OCI-LY7 (cell line): ENCODE data around the gene SLFN12L. TPM values are rescaled to one million over a fixed set of nuclear protein-coding genes. Genes with fewer than 3 reads are reported as not detected.
A peak's percentile ranks its signal among the peaks of the same experiment; 100 is the strongest.

ENCODE experiments used
- BruUV-seq: library from RNA; stranded (reverse); fragments of 400-500 nt; replicated peaks from 2 replicates; lab custom pipeline; 2021; lab: Mats Ljungman, UMichigan
- CTCF ChIA-PET: fragments of 300-600 bp; sonication (Branson Sonifier 250); formaldehyde crosslinking; loops from one replicate; lab custom pipeline; 2022; ENCODE audit warnings: antibody characterized with exemption; ENCODE audit not compliant: unreplicated experiment; lab: Charles Lee
- POLR2A ChIA-PET: fragments of 300-600 bp; sonication (Branson Sonifier 250); formaldehyde crosslinking; loops from one replicate; lab custom pipeline; 2022; ENCODE audit warnings: antibody characterized with exemption; lab: Charles Lee
- DNase-seq: peaks from one replicate; pipeline ENCODE4 v3.0.0-alpha.2; 2015; ENCODE audit warnings: low spot score
- H2AFZ ChIP-seq: fragments of 200-600 bp; sonication (generic), shearing (Covaris generic); 2 replicates; pipeline ENCODE4 v1.6.1; 2014; ENCODE audit warnings: mild to moderate bottlenecking, antibody characterized with exemption, low read length, moderate library complexity
- H3K27ac ChIP-seq: fragments of 200-600 bp; sonication (generic); 2 replicates; pipeline ENCODE4 v1.5.1; 2014; ENCODE audit warnings: mixed run types, low read depth, mild to moderate bottlenecking, moderate library complexity, low read length, inconsistent platforms; ENCODE audit not compliant: poor library complexity, severe bottlenecking
- H3K36me3 ChIP-seq: fragments of 200-600 bp; sonication (generic); 2 replicates; pipeline ENCODE4 v1.6.1; 2014; ENCODE audit warnings: mild to moderate bottlenecking, antibody characterized with exemption, low read length, moderate library complexity, mixed read lengths; ENCODE audit not compliant: insufficient read depth
- H3K4me1 ChIP-seq: fragments of 200-600 bp; sonication (generic); 2 replicates; pipeline ENCODE4 v1.5.1; 2014; ENCODE audit warnings: mild to moderate bottlenecking, low read length; ENCODE audit not compliant: insufficient read depth, poor library complexity, severe bottlenecking
- H3K4me2 ChIP-seq: fragments of 200-600 bp; sonication (generic); 2 replicates; pipeline ENCODE4 v1.6.1; 2014; ENCODE audit warnings: mild to moderate bottlenecking, low read length
- H3K4me3 ChIP-seq: fragments of 200-600 bp; sonication (generic); 2 replicates; pipeline ENCODE4 v1.5.1; 2014; ENCODE audit warnings: mild to moderate bottlenecking, low read depth, low read length; ENCODE audit not compliant: poor library complexity, severe bottlenecking
- H3K79me2 ChIP-seq: fragments of 200-600 bp; sonication (generic); 2 replicates; pipeline ENCODE4 v1.6.1; 2016; ENCODE audit warnings: low read depth, mild to moderate bottlenecking, low read length, moderate library complexity, mixed read lengths; ENCODE audit not compliant: insufficient read depth
- H3K9me2 ChIP-seq: fragments of 200-600 bp; sonication (generic); 2 replicates; pipeline ENCODE4 v1.6.1; 2016; ENCODE audit warnings: mild to moderate bottlenecking, low read length, mixed read lengths; ENCODE audit not compliant: insufficient read depth
- H3K9me3 ChIP-seq: fragments of 200-600 bp; sonication (generic); 2 replicates; pipeline ENCODE4 v1.6.1; 2014; ENCODE audit warnings: mild to moderate bottlenecking, mixed run types, low read length, mixed read lengths
- H4K20me1 ChIP-seq: fragments of 200-600 bp; sonication (generic); 2 replicates; pipeline ENCODE4 v1.6.1; 2014; ENCODE audit warnings: mild to moderate bottlenecking, antibody characterized with exemption, low read length, moderate library complexity, mixed read lengths; ENCODE audit not compliant: insufficient read depth
- CTCF ChIP-seq: fragments of 200-600 bp; sonication (generic); conservative IDR thresholded peaks from 2 replicates; pipeline ENCODE4 v1.5.1; 2014; ENCODE audit warnings: mild to moderate bottlenecking, antibody characterized with exemption, low read length, moderate library complexity, mixed read lengths
- EZH2phosphoT487 ChIP-seq: fragments of 200-600 bp; sonication (generic); IDR thresholded peaks from 2 replicates; pipeline ENCODE4 v1.6.1; 2018; ENCODE audit warnings: low read depth, borderline replicate concordance, mild to moderate bottlenecking, mixed run types, antibody characterized with exemption, low read length, moderate library complexity, mixed read lengths
- intact Hi-C: fragments of 100-400 bp; cut with micrococcal nuclease; formaldehyde crosslinking; loops from one replicate; pipeline ENCODE4 v1.10.0; 2022; ENCODE audit not compliant: unreplicated experiment
- total RNA-seq, 2 experiments: library from RNA; depleted of rRNA in 1 of 2; stranded (reverse); fragments of >200 nt in 1 of 2; shearing (Covaris generic) in 1 of 2; gene quantifications; 2 replicates each; pipeline ENCODE4 v1.2.3, GENCODE V29; 2014 to 2022

The SLFN12L gene
- total RNA-seq, 2 experiments from 2014 or later = not detected

GRCh38 chr17:35578197-35578928, 40.9 kb upstream of the SLFN12L start, which contains the start of gene PEX12:
Gene PEX12, minus strand, starts transcription at chr17:35578571. Its CDS starts 550 bp downstream, at chr17:35578021.
- Histone ChIP-seq H2AFZ (peak within 1 kb of the TSS; percentile 86; the same call in 1 of the 2 replicates), H3K27ac (peak within 1 kb of the TSS; percentile 77), H3K4me2 (peak within 1 kb of the TSS; percentile 93), H3K9me2 (no peaks in the 10 kb centered on the region), H3K36me3 (peaks cover 26% of the 10 kb centered on the region), H3K4me1 (peaks cover 23% of the 10 kb centered on the region), H3K79me2 (peaks cover 3% of the 10 kb centered on the region; the same call in 1 of the 2 replicates), H4K20me1 (no peaks in the 10 kb centered on the region), H3K4me3 (peak within 1 kb of the TSS; percentile 78), H3K9me3 (no peaks in the 10 kb centered on the region)
- ChIA-PET POLR2A (interaction anchor here (0.5 to 2.7 kb wide), 4 partner anchors 10 to 230 kb away, joined by 3 to 53 read pairs (median 16); partner anchors contain the start of genes AP2B1 and TAF15), CTCF (interaction anchor here (1.4 kb wide), 1 partner anchor 8 kb away, joined by 5 read pairs; the partner anchor contains the start of gene AP2B1)
- intact Hi-C loops = loop anchor here (1.0 kb wide), 1 partner anchor 9 kb away; the partner anchor contains the start of gene AP2B1
- BruUV-seq = no TSS peak
- TF ChIP-seq EZH2phosphoT487 (no peak), CTCF (no peak)
- DNase-seq = peak; percentile 95

- DNase-seq = no peak
- Histone ChIP-seq H3K4me3 (peak overlapping the region; percentile 78), H3K9me2 (no peaks in the 10 kb centered on the region), H3K4me1 (peaks cover 23% of the 10 kb centered on the region), H4K20me1 (no peaks in the 10 kb centered on the region), H2AFZ (peak overlapping the region; percentile 86; the same call in 1 of the 2 replicates), H3K27ac (peak overlapping the region; percentile 77), H3K9me3 (no peaks in the 10 kb centered on the region), H3K79me2 (peaks cover 3% of the 10 kb centered on the region; the same call in 1 of the 2 replicates), H3K36me3 (peaks cover 29% of the 10 kb centered on the region), H3K4me2 (peak overlapping the region; percentile 93)
- ChIA-PET POLR2A (interaction anchor here (2.0 to 2.7 kb wide), 2 partner anchors 10 to 12 kb away, joined by 28 to 53 read pairs; partner anchors contain the start of gene AP2B1), CTCF (interaction anchor here (1.4 kb wide), 1 partner anchor 9 kb away, joined by 5 read pairs; the partner anchor contains the start of gene AP2B1)
- TF ChIP-seq EZH2phosphoT487 = no peak
- intact Hi-C loops = loop anchor here (1.0 kb wide), 1 partner anchor 9 kb away; the partner anchor contains the start of gene AP2B1
- BruUV-seq = TSS peak; percentile 90
Measured at GRCh38 chr17:35577830-35578196, 40.3 kb upstream of the SLFN12L start.

GRCh38 chr17:35575759-35576158, 38.3 kb upstream of the SLFN12L start:
- POLR2A ChIA-PET = interaction anchor here (2.5 kb wide), 1 partner anchor 11 kb away, joined by 18 read pairs; the partner anchor contains the start of gene AP2B1
- DNase-seq = no peak
- CTCF ChIA-PET = no interaction called here
- intact Hi-C loops = no loop called here
- Histone ChIP-seq H2AFZ (no peak overlapping the region), H3K4me1 (peaks cover 23% of the 10 kb centered on the region), H3K4me3 (no peak overlapping the region), H3K36me3 (peaks cover 38% of the 10 kb centered on the region), H3K79me2 (peaks cover 8% of the 10 kb centered on the region), H3K9me2 (no peaks in the 10 kb centered on the region), H3K9me3 (no peaks in the 10 kb centered on the region), H4K20me1 (no peaks in the 10 kb centered on the region), H3K27ac (no peak overlapping the region), H3K4me2 (no peak overlapping the region)
- no TSS peak for BruUV-seq
- TF ChIP-seq EZH2phosphoT487 (no peak), CTCF (no peak)
